Heart left ventricle (tissue), 13 donors: ENCODE results near the gene INSYN1.

Experiments
- CTCF ChIP-seq, 12 donors: fragments of 200-600 bp; sonication (generic) in 4 of 12; IDR thresholded peaks; one replicate each; pipeline versions ENCODE4 v1.5.0 to v1.8.0; 2018 to 2022; ENCODE audit warnings: antibody characterized with exemption in 12 of 12, mild to moderate bottlenecking in 5 of 12
- POLR2A ChIP-seq, 2 donors: fragments of 450-650 bp; IDR thresholded peaks; one replicate each; pipeline ENCODE4 v1.6.1; 2017; ENCODE audit warnings: antibody characterized with exemption in 2 of 2, mild to moderate bottlenecking in 2 of 2, moderate library complexity in 2 of 2
- donor health status: ischemic (EF 13 %, LVEDD 7.1; RV severe dilation, severe dysfunction).
- donor health status: DM: no; HTN: yes; CAD: no.
- donor health status: DM: no; HTN: no; CAD: no.
- donor health status: ischemic (EF 25% LVEDD 6.9; RV normal size, moderate dysfunction).
- donor health status: ischemic (EF 25% LVEDD 5.7; RV mildly dilated, moderate dysfunction).
- donor health status: ischemic (EF 35%, LVEDD 5.7; RV mildly dilated, moderate dysfunction).
- donor health status: nonischemic (EF 11% LVEDD 7.7; RV severe dilation, severe dysfunction).
- donor health status: DM: yes; HTN: yes; CAD: no.
- donor health status: PGD.
- donor health status: ischemic (EF 29% LVEDD 5.4; RV normal size, mild dysfunction).
- donor health status: nonischemic (EF 23%, LVEDD 6.1; RV moderate dilation, normal function).

GRCh38 chr15:73737535-73737934 is 15.6 kb downstream of the INSYN1 start:
- TF ChIP-seq CTCF (IDR thresholded peaks at IDR 0.05) (no peak), POLR2A (IDR thresholded peaks at IDR 0.05) (no peak)
